ENCODE measurements around the gene NFASC.
A peak's percentile ranks its signal among the peaks of the same experiment; 100 is the strongest.

NFASC gene

DNA sequence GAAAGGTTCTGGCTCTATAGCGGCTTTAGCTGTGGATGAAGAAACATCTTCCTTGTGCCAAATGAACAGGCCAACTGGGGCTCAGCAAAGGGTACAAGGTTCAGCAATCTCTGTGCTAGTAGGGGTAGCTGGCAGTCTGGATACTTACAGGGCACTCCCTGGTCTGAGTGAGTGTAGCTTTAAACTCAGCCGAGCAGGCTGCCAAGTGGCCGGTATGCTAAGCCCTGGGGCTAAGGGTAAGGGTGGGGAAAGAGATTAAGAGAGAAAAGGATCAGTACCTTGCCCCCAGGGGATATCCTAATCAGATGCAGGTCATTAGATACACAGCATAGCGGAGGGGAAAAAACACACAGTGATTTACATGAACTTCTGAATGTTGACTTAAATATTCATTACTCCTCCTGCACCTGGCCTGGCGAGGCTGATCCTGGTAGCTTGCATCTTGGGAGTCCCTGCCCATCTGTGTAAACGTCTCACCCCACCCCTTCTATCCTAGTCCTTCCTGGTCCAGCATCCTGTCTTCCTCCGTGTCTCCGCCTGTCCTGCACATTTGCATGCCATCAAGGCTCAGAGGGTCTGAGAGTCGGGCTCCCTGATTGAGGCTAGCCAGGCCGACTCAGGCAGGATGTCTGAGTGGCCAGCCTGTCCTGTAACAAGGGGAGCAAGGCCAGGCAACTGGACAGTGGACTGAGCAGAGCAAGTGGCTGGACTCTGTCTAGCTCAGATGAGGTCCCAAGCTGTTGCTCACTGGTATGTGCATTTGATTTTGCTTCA, 132.9 kb downstream of the NFASC start:
- no peaks in the 10 kb centered on the region for H3K36me3 ChIP-seq
- H3K9me3 ChIP-seq = no peaks in the 10 kb centered on the region
- TF ChIP-seq, protein P1, sequence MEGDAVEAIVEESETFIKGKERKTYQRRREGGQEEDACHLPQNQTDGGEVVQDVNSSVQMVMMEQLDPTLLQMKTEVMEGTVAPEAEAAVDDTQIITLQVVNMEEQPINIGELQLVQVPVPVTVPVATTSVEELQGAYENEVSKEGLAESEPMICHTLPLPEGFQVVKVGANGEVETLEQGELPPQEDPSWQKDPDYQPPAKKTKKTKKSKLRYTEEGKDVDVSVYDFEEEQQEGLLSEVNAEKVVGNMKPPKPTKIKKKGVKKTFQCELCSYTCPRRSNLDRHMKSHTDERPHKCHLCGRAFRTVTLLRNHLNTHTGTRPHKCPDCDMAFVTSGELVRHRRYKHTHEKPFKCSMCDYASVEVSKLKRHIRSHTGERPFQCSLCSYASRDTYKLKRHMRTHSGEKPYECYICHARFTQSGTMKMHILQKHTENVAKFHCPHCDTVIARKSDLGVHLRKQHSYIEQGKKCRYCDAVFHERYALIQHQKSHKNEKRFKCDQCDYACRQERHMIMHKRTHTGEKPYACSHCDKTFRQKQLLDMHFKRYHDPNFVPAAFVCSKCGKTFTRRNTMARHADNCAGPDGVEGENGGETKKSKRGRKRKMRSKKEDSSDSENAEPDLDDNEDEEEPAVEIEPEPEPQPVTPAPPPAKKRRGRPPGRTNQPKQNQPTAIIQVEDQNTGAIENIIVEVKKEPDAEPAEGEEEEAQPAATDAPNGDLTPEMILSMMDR (IDR thresholded peaks at IDR 0.05) = no peak
- H3K27ac ChIP-seq = peak overlapping the region; percentile 82
- H3K27me3 ChIP-seq = no peaks in the 10 kb centered on the region
- H3K4me1 ChIP-seq (ENCODE audit: control insufficient read depth in 1 of 2, insufficient read depth in 1 of 2, low read depth in 1 of 2, low read length in 1 of 2) = peaks cover 62 to 74% of the 10 kb centered on the region in 2 experiments
- H3K4me3 ChIP-seq (ENCODE audit: low read depth in 1 of 2, low read length in 1 of 2) = no peak overlapping the region

DNA sequence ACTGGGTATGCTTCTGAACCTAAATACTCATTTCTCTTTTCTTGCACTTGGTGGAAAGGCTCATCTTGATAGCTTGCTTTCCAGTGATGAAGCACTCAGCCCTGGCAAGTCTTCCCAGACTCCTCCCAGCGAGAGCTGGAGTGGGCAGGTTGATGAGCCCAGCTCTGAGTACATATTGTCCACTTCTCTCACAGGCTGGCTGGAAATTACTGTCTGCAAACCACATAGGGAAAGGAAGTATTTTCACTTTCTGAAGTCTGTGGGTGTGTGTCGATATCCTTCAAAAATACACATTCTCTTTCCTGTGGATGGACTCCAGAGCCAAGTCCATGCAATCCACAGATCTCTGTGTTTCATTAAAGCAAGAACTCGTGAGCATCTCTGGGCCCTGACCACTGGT, 133.7 kb downstream of the NFASC start:
- TF ChIP-seq, protein P1 (IDR thresholded peaks at IDR 0.05) = no peak
- Histone ChIP-seq H3K4me3 (ENCODE audit: low read depth in 1 of 2, low read length in 1 of 2) (no peak overlapping the region), H3K27ac (peak overlapping the region; percentile 82), H3K27me3 (no peaks in the 10 kb centered on the region), H3K36me3 (no peaks in the 10 kb centered on the region), H3K4me1 (ENCODE audit: control insufficient read depth in 1 of 2, insufficient read depth in 1 of 2, low read depth in 1 of 2, low read length in 1 of 2) (peaks cover 54 to 66% of the 10 kb centered on the region in 2 experiments), H3K9me3 (no peaks in the 10 kb centered on the region)

DNA sequence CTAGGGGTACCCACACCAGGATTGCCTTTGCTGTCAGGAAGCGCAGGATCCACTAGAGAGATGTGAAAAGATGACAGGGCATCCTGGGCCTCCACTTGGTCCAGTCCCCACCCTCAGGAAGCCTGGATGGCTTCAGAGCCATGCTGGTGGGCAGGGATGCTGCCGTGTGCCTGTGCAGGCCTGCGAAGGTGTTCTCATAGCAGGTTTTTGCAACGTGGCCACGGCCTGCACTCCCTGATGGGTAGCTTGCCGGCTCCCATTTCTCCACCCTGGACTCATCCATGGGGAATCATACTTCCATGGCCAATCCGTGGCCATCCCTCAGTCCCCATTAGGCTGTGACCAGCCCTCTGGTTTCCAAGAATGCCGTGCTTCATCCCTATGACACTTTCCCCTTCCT, 138.2 kb downstream of the NFASC start:
- Histone ChIP-seq H3K4me1 (ENCODE audit: control insufficient read depth in 1 of 2, insufficient read depth in 1 of 2, low read depth in 1 of 2, low read length in 1 of 2) (peaks cover 36 to 47% of the 10 kb centered on the region in 2 experiments), H3K27me3 (no peaks in the 10 kb centered on the region), H3K27ac (no peak overlapping the region), H3K4me3 (ENCODE audit: low read depth in 1 of 2, low read length in 1 of 2) (no peak overlapping the region), H3K36me3 (no peaks in the 10 kb centered on the region), H3K9me3 (no peaks in the 10 kb centered on the region)
- TF ChIP-seq, protein P1 (IDR thresholded peaks at IDR 0.05) = no peak

DNA sequence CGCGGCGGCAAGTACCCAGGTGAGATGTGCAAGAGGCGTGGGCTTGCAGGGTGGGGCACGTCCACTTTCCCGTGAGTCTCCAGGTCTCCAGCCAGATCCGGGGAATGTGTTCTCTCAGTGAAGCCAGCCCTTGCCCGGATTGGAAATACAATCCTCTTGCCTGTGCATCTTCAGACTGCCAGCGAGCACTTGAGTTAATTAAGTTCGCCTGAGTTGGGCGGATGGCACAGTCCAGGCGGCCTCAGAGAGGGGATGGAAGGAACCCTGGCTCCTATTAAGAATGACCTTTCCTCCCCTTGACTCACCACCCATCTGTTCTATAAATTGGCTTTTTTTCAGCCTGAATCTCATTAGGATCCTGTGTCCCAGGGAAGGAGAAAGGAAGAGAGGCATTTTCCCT, 139.0 kb downstream of the NFASC start:
- TF ChIP-seq, protein P1 (IDR thresholded peaks at IDR 0.05) = no peak

DNA sequence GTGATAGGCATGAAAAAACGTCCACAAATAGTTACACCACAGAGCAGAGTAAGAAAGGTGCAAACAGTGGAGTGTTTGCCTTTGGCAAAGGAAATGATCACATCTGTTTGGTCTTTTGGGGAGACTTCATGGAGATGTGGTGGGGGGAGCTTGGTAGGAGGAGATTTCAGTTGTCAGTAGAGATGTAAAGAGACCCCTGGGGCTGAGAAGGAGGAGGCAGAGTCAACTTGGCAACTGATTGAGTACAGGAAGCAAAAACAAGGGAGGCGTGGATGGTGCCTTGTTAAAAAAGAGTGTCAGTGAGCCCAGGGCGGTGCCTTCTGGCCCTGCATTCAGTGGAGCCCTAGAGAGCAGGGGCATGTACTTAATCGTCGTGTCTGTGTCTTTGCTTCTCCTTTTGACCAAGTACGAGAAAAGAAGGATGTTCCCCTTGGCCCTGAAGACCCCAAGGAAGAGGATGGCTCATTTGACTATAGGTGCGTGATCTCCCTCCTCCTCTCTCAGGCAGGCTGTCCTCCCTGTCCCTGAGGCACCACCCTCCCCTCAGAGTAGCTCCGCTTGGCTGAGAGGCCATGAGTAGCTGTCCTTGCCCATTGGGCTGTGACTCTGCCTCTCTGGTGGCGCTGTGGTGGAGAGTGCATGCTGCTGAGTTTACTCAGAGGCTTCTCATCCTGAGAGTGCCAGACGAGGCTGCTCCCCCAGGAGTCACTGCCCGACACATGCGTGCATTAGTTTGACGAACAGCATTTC, 141.9 kb downstream of the NFASC start:
- H3K9me3 ChIP-seq = no peaks in the 10 kb centered on the region
- H3K27me3 ChIP-seq = no peaks in the 10 kb centered on the region
- TF ChIP-seq, protein P1 (IDR thresholded peaks at IDR 0.05) = no peak

More for the DNA sequence above, 139.0 kb downstream of the NFASC start:
- Histone ChIP-seq H3K27me3 (no peaks in the 10 kb centered on the region), H3K27ac (no peak overlapping the region), H3K36me3 (no peaks in the 10 kb centered on the region), H3K4me3 (ENCODE audit: low read depth in 1 of 2, low read length in 1 of 2) (no peak overlapping the region), H3K9me3 (no peaks in the 10 kb centered on the region), H3K4me1 (ENCODE audit: control insufficient read depth in 1 of 2, insufficient read depth in 1 of 2, low read depth in 1 of 2, low read length in 1 of 2) (peaks cover 40 to 47% of the 10 kb centered on the region in 2 experiments)

More for the DNA sequence above, 141.9 kb downstream of the NFASC start:
- Histone ChIP-seq H3K27ac (no peak overlapping the region), H3K4me1 (ENCODE audit: control insufficient read depth in 1 of 2, insufficient read depth in 1 of 2, low read depth in 1 of 2, low read length in 1 of 2) (peaks cover 17 to 27% of the 10 kb centered on the region in 2 experiments), H3K36me3 (no peaks in the 10 kb centered on the region), H3K4me3 (ENCODE audit: low read depth in 1 of 2, low read length in 1 of 2) (no peak overlapping the region)

All from neutrophil (primary cell).